ENCODE measurements around the gene RFX8. TPM values are rescaled to one million over a fixed set of nuclear protein-coding genes. Genes with fewer than 3 reads are reported as not detected.

Gene RFX8
- total and polyA plus RNA-seq, 2 of the 4 experiments (the other 2 are of a cell fraction): 2.9 to 5.3 TPM

- H3K9ac ChIP-seq (ENCODE audit: low read depth, low read length): no peak overlapping the region
- no peak overlapping the region for H3K14ac ChIP-seq (replicated peaks; ENCODE audit: low read depth, low read length)
- ATAC-seq (ENCODE audit: low read depth): no peak
- dilution Hi-C loops (cut with HindIII; ENCODE audit: low sequenced_read_pairs, unreplicated experiment) (no loop called here), in situ Hi-C loops (cut with MboI; ENCODE audit: low sequenced_read_pairs) (no loop called here), intact Hi-C loops (cut with micrococcal nuclease) (no loop called here)
- 76% methylated on average over 3 of the region's 4 CpGs; no CpG with 5 or more reads in 1 of the 2 experiments for WGBS, 2 experiments (ENCODE audit: extremely low coverage in 2 of 2, insufficient read length in 1 of 2)
- no TSS peak for BruUV-seq (replicated peaks)
- H3K23ac ChIP-seq (ENCODE audit: low read depth, low read length): no peak overlapping the region
- no peak overlapping the region for H2BK15ac ChIP-seq (ENCODE audit: low read depth, low read length)
- H2AK9ac ChIP-seq (replicated peaks; ENCODE audit: low read depth, low read length, poor library complexity): no peak overlapping the region
- H3K9me3 ChIP-seq (ENCODE audit: control insufficient read depth, insufficient read depth, low read length): no peaks in the 10 kb centered on the region
- no peak overlapping the region for H2BK120ac ChIP-seq (ENCODE audit: low read depth, low read length)
- no peak overlapping the region for H3K4me3 ChIP-seq (ENCODE audit: insufficient read depth, low read depth, low read length)
- H3K27me3 ChIP-seq (ENCODE audit: control insufficient read depth, insufficient read depth, low read length): peaks cover 36% of the 10 kb centered on the region
- H3K4me2 ChIP-seq (ENCODE audit: low read depth, low read length): no peak overlapping the region
- H2BK5ac ChIP-seq (ENCODE audit: low read depth, low read length, poor library complexity, severe bottlenecking): no peak overlapping the region
- H4K8ac ChIP-seq (ENCODE audit: low read depth in 2 of 2, low read length in 2 of 2): no peak overlapping the region
- no peaks in the 10 kb centered on the region for H3K36me3 ChIP-seq (ENCODE audit: control insufficient read depth, insufficient read depth, low read length)
- H3K18ac ChIP-seq (ENCODE audit: low read depth, low read length): no peak overlapping the region
- no peak for DNase-seq
- no peaks in the 10 kb centered on the region for H3K4me1 ChIP-seq (ENCODE audit: control insufficient read depth, insufficient read depth, low read length)
- H3K9me1 ChIP-seq (ENCODE audit: insufficient read depth, low read length): no peaks in the 10 kb centered on the region
- no peak overlapping the region for H2AFZ ChIP-seq (replicated peaks; ENCODE audit: low read length, poor library complexity)
- CTCF ChIA-PET: interaction anchor here (0.7 kb wide), 2 partner anchors 20 to 33 kb away, joined by 3 read pairs; no protein-coding TSS in a partner anchor
- H2BK20ac ChIP-seq (ENCODE audit: low read depth, low read length): no peak overlapping the region
- H3K27ac ChIP-seq (ENCODE audit: insufficient read depth, low read length): no peak overlapping the region
- H4K5ac ChIP-seq (ENCODE audit: low read depth, low read length): no peak overlapping the region
- no peak overlapping the region for H3K56ac ChIP-seq (ENCODE audit: extremely low read depth, insufficient read depth, low read length)
- H3K4ac ChIP-seq (ENCODE audit: low read depth, low read length): no peak overlapping the region
- H4K20me1 ChIP-seq (ENCODE audit: insufficient read depth, low read length): no peaks in the 10 kb centered on the region
- TF ChIP-seq ELK1 (IDR thresholded peaks at IDR 0.05; ENCODE audit: borderline replicate concordance, low read depth, low read length) (no peak), RFX5 (IDR thresholded peaks at IDR 0.05; ENCODE audit: low read depth, low read length) (no peak), FOS (IDR thresholded peaks at IDR 0.05; ENCODE audit: low read depth, low read length) (no peak), POLR2A (IDR thresholded peaks at IDR 0.05; ENCODE audit: low read depth, low read length) (no peak), RCOR1 (IDR thresholded peaks at IDR 0.05; ENCODE audit: insufficient replicate concordance, low read length) (no peak)
- POLR2A ChIA-PET (ENCODE audit: unreplicated experiment): no interaction called here
- no peaks in the 10 kb centered on the region for H3K79me1 ChIP-seq (ENCODE audit: low read depth in 1 of 2, low read length in 2 of 2)
- no peak overlapping the region for H2AK5ac ChIP-seq (ENCODE audit: low read depth, low read length)
- H4K91ac ChIP-seq (ENCODE audit: insufficient read depth, low read depth, low read length): no peak overlapping the region
Observed at GRCh38 chr2:101362777-101363176, 112.1 kb downstream of the RFX8 start.

Measured in IMR-90 (cell line).